ENCODE measurements around the gene GBP7. TPM values are rescaled to one million over a fixed set of nuclear protein-coding genes. Genes with fewer than 3 reads are reported as not detected.

The GBP7 gene
- total RNA-seq, 1 donor from 2014 or later: not detected

DNA sequence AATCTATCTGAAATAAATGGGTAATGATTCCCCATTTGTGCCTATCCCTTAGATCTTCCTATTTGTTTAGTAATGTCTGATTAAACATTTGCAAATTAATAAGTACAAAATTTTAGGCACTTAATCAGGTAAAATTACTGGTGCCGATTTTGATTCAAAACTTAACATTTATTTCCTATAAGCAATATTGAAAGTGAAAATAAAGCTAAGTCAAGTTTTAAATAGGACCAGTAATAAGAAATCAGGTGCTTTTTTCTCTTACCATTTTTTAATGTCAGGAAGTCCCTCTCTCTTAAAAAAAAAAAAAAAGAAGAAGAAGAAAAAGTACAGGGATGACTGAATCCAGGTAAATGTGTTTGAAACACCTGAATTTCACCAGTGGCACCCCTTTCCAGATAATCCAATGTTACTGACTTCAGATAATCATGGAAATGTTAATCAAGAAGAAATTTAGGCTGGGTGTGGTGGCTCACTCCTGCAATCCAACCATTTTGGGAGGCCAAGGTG, 23.8 kb upstream of the GBP7 start:
- Histone ChIP-seq H3K9me3 (ENCODE audit: low read depth) (no peaks in the 10 kb centered on the region), H3K79me2 (ENCODE audit: low read depth) (no peaks in the 10 kb centered on the region), H3K27ac (no peak overlapping the region), H4K20me1 (ENCODE audit: low read depth) (no peaks in the 10 kb centered on the region), H3K4me1 (no peaks in the 10 kb centered on the region), H3K27me3 (no peaks in the 10 kb centered on the region), H3K4me2 (no peak overlapping the region), H3K4me3 (no peak overlapping the region), H2AFZ (replicated peaks) (no peak overlapping the region), H3K36me3 (no peaks in the 10 kb centered on the region), H3F3A (ENCODE audit: low read depth) (no peaks in the 10 kb centered on the region), H3K9ac (no peak overlapping the region)
- H3K4me3 Mint-ChIP-seq: no peak overlapping the region
- no peak overlapping the region for H3K27ac Mint-ChIP-seq
- H3K9me3 Mint-ChIP-seq: peaks cover 6% of the 10 kb centered on the region
- DNase-seq (ENCODE audit: low spot score): no peak
- H3K36me3 Mint-ChIP-seq: no peaks in the 10 kb centered on the region
- no peak for TF ChIP-seq EZH2phosphoT487 (IDR thresholded peaks at IDR 0.05)
- TF ChIP-seq, protein P1, sequence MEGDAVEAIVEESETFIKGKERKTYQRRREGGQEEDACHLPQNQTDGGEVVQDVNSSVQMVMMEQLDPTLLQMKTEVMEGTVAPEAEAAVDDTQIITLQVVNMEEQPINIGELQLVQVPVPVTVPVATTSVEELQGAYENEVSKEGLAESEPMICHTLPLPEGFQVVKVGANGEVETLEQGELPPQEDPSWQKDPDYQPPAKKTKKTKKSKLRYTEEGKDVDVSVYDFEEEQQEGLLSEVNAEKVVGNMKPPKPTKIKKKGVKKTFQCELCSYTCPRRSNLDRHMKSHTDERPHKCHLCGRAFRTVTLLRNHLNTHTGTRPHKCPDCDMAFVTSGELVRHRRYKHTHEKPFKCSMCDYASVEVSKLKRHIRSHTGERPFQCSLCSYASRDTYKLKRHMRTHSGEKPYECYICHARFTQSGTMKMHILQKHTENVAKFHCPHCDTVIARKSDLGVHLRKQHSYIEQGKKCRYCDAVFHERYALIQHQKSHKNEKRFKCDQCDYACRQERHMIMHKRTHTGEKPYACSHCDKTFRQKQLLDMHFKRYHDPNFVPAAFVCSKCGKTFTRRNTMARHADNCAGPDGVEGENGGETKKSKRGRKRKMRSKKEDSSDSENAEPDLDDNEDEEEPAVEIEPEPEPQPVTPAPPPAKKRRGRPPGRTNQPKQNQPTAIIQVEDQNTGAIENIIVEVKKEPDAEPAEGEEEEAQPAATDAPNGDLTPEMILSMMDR (IDR thresholded peaks at IDR 0.05): no peak
- no peak for TF ChIP-seq EZH2 (IDR thresholded peaks at IDR 0.05)
- H3K4me1 Mint-ChIP-seq: no peaks in the 10 kb centered on the region
- no peaks in the 10 kb centered on the region for H3K27me3 Mint-ChIP-seq (ENCODE audit: insufficient read depth, low read depth)

DNA sequence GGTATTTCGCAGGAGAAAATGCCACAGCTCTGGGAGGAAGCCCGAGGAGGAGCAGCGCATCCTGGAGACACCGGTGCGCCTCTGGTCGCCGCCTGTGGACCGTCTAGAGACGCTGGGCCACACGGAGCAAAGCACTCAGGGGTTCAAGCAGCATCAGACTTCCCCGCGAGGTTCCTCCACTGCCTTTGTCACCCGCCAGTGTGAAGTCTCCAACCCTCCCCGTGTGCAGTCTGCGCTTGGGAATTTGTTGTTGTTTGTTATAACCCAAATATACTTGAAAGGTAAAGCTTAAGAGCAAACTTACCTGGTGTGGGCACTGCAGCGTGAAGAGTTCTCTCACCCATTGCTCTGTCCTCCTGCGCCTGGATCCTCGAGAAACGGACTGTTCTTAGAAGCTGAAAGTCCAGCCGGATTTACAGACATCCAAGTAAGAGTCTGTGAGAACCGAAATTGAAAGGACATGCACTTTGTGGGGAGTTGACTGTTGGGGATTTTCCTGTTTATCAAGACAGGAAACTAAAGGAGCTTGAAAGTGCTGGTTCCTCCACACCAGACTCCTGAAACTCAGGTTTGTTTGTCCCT, 22.8 kb upstream of the GBP7 start, which contains the start of gene GBP4:
Gene GBP4, minus strand, starts transcription at position 452 of the 582 bp plus-strand sequence. Its CDS starts 108 bp downstream, at position 344.
- no peaks in the 10 kb centered on the region for H3K79me2 ChIP-seq (ENCODE audit: low read depth)
- no peaks in the 10 kb centered on the region for H4K20me1 ChIP-seq (ENCODE audit: low read depth)
- no peaks in the 10 kb centered on the region for H3K4me1 ChIP-seq
- peaks cover 2% of the 10 kb centered on the region for H3K9me3 Mint-ChIP-seq
- no peak within 1 kb of the TSS for H3K9ac ChIP-seq
- no peak within 1 kb of the TSS for H3K27ac Mint-ChIP-seq
- H3K36me3 Mint-ChIP-seq: no peaks in the 10 kb centered on the region
- no peaks in the 10 kb centered on the region for H3K36me3 ChIP-seq
- H2AFZ ChIP-seq (replicated peaks): peak within 1 kb of the TSS; percentile 79
- DNase-seq (ENCODE audit: low spot score): no peak
- no peak within 1 kb of the TSS for H3K4me3 ChIP-seq
- H3K27me3 Mint-ChIP-seq (ENCODE audit: insufficient read depth, low read depth): no peaks in the 10 kb centered on the region
- H3K4me3 Mint-ChIP-seq: no peak within 1 kb of the TSS
- H3K27ac ChIP-seq: no peak within 1 kb of the TSS
- no peaks in the 10 kb centered on the region for H3K4me1 Mint-ChIP-seq
- no peaks in the 10 kb centered on the region for H3F3A ChIP-seq (ENCODE audit: low read depth)
- no peak within 1 kb of the TSS for H3K4me2 ChIP-seq
- no peaks in the 10 kb centered on the region for H3K27me3 ChIP-seq
- no peaks in the 10 kb centered on the region for H3K9me3 ChIP-seq (ENCODE audit: low read depth)
- TF ChIP-seq EZH2 (IDR thresholded peaks at IDR 0.05) (no peak), EZH2phosphoT487 (IDR thresholded peaks at IDR 0.05) (no peak)
- TF ChIP-seq, protein P1 (IDR thresholded peaks at IDR 0.05): no peak

DNA sequence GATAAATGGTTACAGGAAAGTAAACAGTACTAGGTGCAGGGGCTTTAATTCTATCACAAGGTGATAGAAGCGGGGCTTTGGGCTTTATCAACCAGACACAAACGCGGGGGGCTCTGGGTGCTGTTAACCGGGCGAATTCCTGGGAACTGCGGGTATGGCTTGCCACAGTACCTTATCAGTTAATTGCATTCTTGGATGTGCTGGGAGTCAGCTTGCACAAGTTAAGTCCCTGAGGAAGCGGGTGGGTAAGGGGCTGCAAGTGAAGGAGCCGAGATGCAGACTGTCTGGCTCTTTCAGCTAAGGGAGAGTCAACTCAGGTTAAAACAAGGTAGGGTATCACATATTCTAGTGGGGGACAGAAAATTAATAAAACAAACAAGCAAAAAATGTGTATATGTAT, 22.3 kb upstream of the GBP7 start:
- H2AFZ ChIP-seq (replicated peaks): peak overlapping the region; percentile 79
- H3K36me3 Mint-ChIP-seq: no peaks in the 10 kb centered on the region
- H3K4me1 Mint-ChIP-seq: no peaks in the 10 kb centered on the region
- no peak overlapping the region for H3K9ac ChIP-seq
- H3K4me3 ChIP-seq: no peak overlapping the region
- H3K9me3 ChIP-seq (ENCODE audit: low read depth): no peaks in the 10 kb centered on the region
- H3K9me3 Mint-ChIP-seq: no peaks in the 10 kb centered on the region
- no peak overlapping the region for H3K27ac ChIP-seq
- H3K27me3 ChIP-seq: no peaks in the 10 kb centered on the region
- H3K27ac Mint-ChIP-seq: no peak overlapping the region
- H3K27me3 Mint-ChIP-seq (ENCODE audit: insufficient read depth, low read depth): no peaks in the 10 kb centered on the region
- no peak overlapping the region for H3K4me2 ChIP-seq
- TF ChIP-seq, protein P1 (IDR thresholded peaks at IDR 0.05): no peak
- TF ChIP-seq EZH2 (IDR thresholded peaks at IDR 0.05) (no peak), EZH2phosphoT487 (IDR thresholded peaks at IDR 0.05) (no peak)
- no peaks in the 10 kb centered on the region for H3K36me3 ChIP-seq
- H3K4me3 Mint-ChIP-seq: no peak overlapping the region
- no peaks in the 10 kb centered on the region for H3F3A ChIP-seq (ENCODE audit: low read depth)
- H3K4me1 ChIP-seq: no peaks in the 10 kb centered on the region
- H3K79me2 ChIP-seq (ENCODE audit: low read depth): no peaks in the 10 kb centered on the region
- no peak for DNase-seq (ENCODE audit: low spot score)
- H4K20me1 ChIP-seq (ENCODE audit: low read depth): no peaks in the 10 kb centered on the region
